ENCODE results near the gene CAPN14.

Gene CAPN14

GRCh38 chr2:31171142-31171541 lies 46.2 kb downstream of the CAPN14 start:
- Mint-ChIP-seq H3K4me1 (ENCODE audit: low read depth) (no peaks in the 10 kb centered on the region), H3K36me3 (ENCODE audit: low read depth) (no peaks in the 10 kb centered on the region), H3K9me3 (no peaks in the 10 kb centered on the region), H3K27me3 (peaks cover 5% of the 10 kb centered on the region), H3K4me3 (no peak overlapping the region), H3K27ac (no peak overlapping the region)

GRCh38 chr2:31170071-31170698 lies 47.1 kb downstream of the CAPN14 start:
- no peak overlapping the region for H3K4me3 Mint-ChIP-seq
- no peaks in the 10 kb centered on the region for H3K4me1 Mint-ChIP-seq (ENCODE audit: low read depth)
- no peaks in the 10 kb centered on the region for H3K9me3 Mint-ChIP-seq
- H3K27ac Mint-ChIP-seq: no peak overlapping the region
- no peaks in the 10 kb centered on the region for H3K36me3 Mint-ChIP-seq (ENCODE audit: low read depth)
- H3K27me3 Mint-ChIP-seq: peaks cover 5% of the 10 kb centered on the region

GRCh38 chr2:31168291-31168690 lies 49.0 kb downstream of the CAPN14 start:
- Mint-ChIP-seq H3K4me3 (no peak overlapping the region), H3K9me3 (no peaks in the 10 kb centered on the region), H3K27ac (no peak overlapping the region), H3K36me3 (ENCODE audit: low read depth) (no peaks in the 10 kb centered on the region), H3K27me3 (peaks cover 5% of the 10 kb centered on the region), H3K4me1 (ENCODE audit: low read depth) (no peaks in the 10 kb centered on the region)

GRCh38 chr2:31166925-31167324 lies 50.4 kb downstream of the CAPN14 start:
- no peak overlapping the region for H3K27ac Mint-ChIP-seq

GRCh38 chr2:31163011-31163539 lies 54.2 kb downstream of the CAPN14 start:
- Mint-ChIP-seq H3K4me1 (ENCODE audit: low read depth) (no peaks in the 10 kb centered on the region), H3K27me3 (no peaks in the 10 kb centered on the region), H3K4me3 (no peak overlapping the region), H3K36me3 (ENCODE audit: low read depth) (no peaks in the 10 kb centered on the region), H3K27ac (no peak overlapping the region), H3K9me3 (no peaks in the 10 kb centered on the region)

More at GRCh38 chr2:31166925-31167324, 50.4 kb downstream of the CAPN14 start:
- H3K9me3 Mint-ChIP-seq: no peaks in the 10 kb centered on the region
- H3K4me3 Mint-ChIP-seq: no peak overlapping the region
- peaks cover 5% of the 10 kb centered on the region for H3K27me3 Mint-ChIP-seq
- no peaks in the 10 kb centered on the region for H3K4me1 Mint-ChIP-seq (ENCODE audit: low read depth)
- H3K36me3 Mint-ChIP-seq (ENCODE audit: low read depth): no peaks in the 10 kb centered on the region

GRCh38 chr2:31161637-31162036 lies 55.7 kb downstream of the CAPN14 start:
- H3K27me3 Mint-ChIP-seq: peaks cover under 1% of the 10 kb centered on the region
- H3K4me1 Mint-ChIP-seq (ENCODE audit: low read depth): no peaks in the 10 kb centered on the region
- no peaks in the 10 kb centered on the region for H3K36me3 Mint-ChIP-seq (ENCODE audit: low read depth)
- no peaks in the 10 kb centered on the region for H3K9me3 Mint-ChIP-seq
- no peak overlapping the region for H3K4me3 Mint-ChIP-seq
- no peak overlapping the region for H3K27ac Mint-ChIP-seq

GRCh38 chr2:31151501-31151900 lies 65.8 kb downstream of the CAPN14 start:
- H3K27ac Mint-ChIP-seq: no peak overlapping the region
- H3K27me3 Mint-ChIP-seq: peaks cover 6% of the 10 kb centered on the region
- no peaks in the 10 kb centered on the region for H3K36me3 Mint-ChIP-seq (ENCODE audit: low read depth)
- no peaks in the 10 kb centered on the region for H3K4me1 Mint-ChIP-seq (ENCODE audit: low read depth)
- no peaks in the 10 kb centered on the region for H3K9me3 Mint-ChIP-seq
- no peak overlapping the region for H3K4me3 Mint-ChIP-seq

- Mint-ChIP-seq H3K27ac (no peak overlapping the region), H3K4me1 (ENCODE audit: low read depth) (no peaks in the 10 kb centered on the region), H3K36me3 (ENCODE audit: low read depth) (no peaks in the 10 kb centered on the region), H3K9me3 (no peaks in the 10 kb centered on the region), H3K4me3 (no peak overlapping the region), H3K27me3 (peaks cover 3% of the 10 kb centered on the region)
These were observed 67.1 kb downstream of the CAPN14 start for GRCh38 chr2:31150120-31150670.

GRCh38 chr2:31148514-31148913 lies 68.8 kb downstream of the CAPN14 start:
- no peaks in the 10 kb centered on the region for H3K36me3 Mint-ChIP-seq (ENCODE audit: low read depth)
- H3K4me1 Mint-ChIP-seq (ENCODE audit: low read depth): no peaks in the 10 kb centered on the region
- no peak overlapping the region for H3K27ac Mint-ChIP-seq
- no peaks in the 10 kb centered on the region for H3K9me3 Mint-ChIP-seq
- H3K4me3 Mint-ChIP-seq: no peak overlapping the region
- peaks cover 3% of the 10 kb centered on the region for H3K27me3 Mint-ChIP-seq

- Mint-ChIP-seq H3K9me3 (no peaks in the 10 kb centered on the region), H3K27me3 (peaks cover 3% of the 10 kb centered on the region), H3K27ac (no peak overlapping the region), H3K4me3 (no peak overlapping the region), H3K36me3 (ENCODE audit: low read depth) (no peaks in the 10 kb centered on the region), H3K4me1 (ENCODE audit: low read depth) (no peaks in the 10 kb centered on the region)
These were observed 69.7 kb downstream of the CAPN14 start for GRCh38 chr2:31147645-31148044.

- no peaks in the 10 kb centered on the region for H3K36me3 Mint-ChIP-seq (ENCODE audit: low read depth)
- H3K27me3 Mint-ChIP-seq: peaks cover 17% of the 10 kb centered on the region
- no peaks in the 10 kb centered on the region for H3K9me3 Mint-ChIP-seq
- H3K27ac Mint-ChIP-seq: no peak overlapping the region
- no peak overlapping the region for H3K4me3 Mint-ChIP-seq
- H3K4me1 Mint-ChIP-seq (ENCODE audit: low read depth): peaks cover 4% of the 10 kb centered on the region
These were observed 75.2 kb downstream of the CAPN14 start for GRCh38 chr2:31142110-31142509.

GRCh38 chr2:31141443-31142085 lies 75.8 kb downstream of the CAPN14 start:
- Mint-ChIP-seq H3K9me3 (no peaks in the 10 kb centered on the region), H3K27ac (no peak overlapping the region), H3K36me3 (ENCODE audit: low read depth) (no peaks in the 10 kb centered on the region), H3K4me1 (ENCODE audit: low read depth) (peaks cover 10% of the 10 kb centered on the region), H3K4me3 (no peak overlapping the region), H3K27me3 (peaks cover 22% of the 10 kb centered on the region)

- Mint-ChIP-seq H3K4me3 (no peak overlapping the region), H3K9me3 (no peaks in the 10 kb centered on the region), H3K36me3 (ENCODE audit: low read depth) (no peaks in the 10 kb centered on the region), H3K27ac (no peak overlapping the region), H3K4me1 (ENCODE audit: low read depth) (peaks cover 10% of the 10 kb centered on the region), H3K27me3 (peaks cover 36% of the 10 kb centered on the region)
These were observed 77.2 kb downstream of the CAPN14 start for GRCh38 chr2:31140151-31140550.

- no peak overlapping the region for H3K4me3 Mint-ChIP-seq
- H3K27me3 Mint-ChIP-seq: peaks cover 41% of the 10 kb centered on the region
- H3K9me3 Mint-ChIP-seq: no peaks in the 10 kb centered on the region
- peaks cover 10% of the 10 kb centered on the region for H3K4me1 Mint-ChIP-seq (ENCODE audit: low read depth)
- no peak overlapping the region for H3K27ac Mint-ChIP-seq
- H3K36me3 Mint-ChIP-seq (ENCODE audit: low read depth): no peaks in the 10 kb centered on the region
These were observed 77.6 kb downstream of the CAPN14 start for GRCh38 chr2:31139671-31140070.
